ENCODE results near the gene MPST. TPM values are rescaled to one million over a fixed set of nuclear protein-coding genes. Genes with fewer than 3 reads are reported as not detected.
A peak's percentile ranks its signal among the peaks of the same experiment; 100 is the strongest.

Gene MPST
- total and polyA plus RNA-seq, 8 donors, result 41.4 to 63.1 (median 55.6) TPM

DNA sequence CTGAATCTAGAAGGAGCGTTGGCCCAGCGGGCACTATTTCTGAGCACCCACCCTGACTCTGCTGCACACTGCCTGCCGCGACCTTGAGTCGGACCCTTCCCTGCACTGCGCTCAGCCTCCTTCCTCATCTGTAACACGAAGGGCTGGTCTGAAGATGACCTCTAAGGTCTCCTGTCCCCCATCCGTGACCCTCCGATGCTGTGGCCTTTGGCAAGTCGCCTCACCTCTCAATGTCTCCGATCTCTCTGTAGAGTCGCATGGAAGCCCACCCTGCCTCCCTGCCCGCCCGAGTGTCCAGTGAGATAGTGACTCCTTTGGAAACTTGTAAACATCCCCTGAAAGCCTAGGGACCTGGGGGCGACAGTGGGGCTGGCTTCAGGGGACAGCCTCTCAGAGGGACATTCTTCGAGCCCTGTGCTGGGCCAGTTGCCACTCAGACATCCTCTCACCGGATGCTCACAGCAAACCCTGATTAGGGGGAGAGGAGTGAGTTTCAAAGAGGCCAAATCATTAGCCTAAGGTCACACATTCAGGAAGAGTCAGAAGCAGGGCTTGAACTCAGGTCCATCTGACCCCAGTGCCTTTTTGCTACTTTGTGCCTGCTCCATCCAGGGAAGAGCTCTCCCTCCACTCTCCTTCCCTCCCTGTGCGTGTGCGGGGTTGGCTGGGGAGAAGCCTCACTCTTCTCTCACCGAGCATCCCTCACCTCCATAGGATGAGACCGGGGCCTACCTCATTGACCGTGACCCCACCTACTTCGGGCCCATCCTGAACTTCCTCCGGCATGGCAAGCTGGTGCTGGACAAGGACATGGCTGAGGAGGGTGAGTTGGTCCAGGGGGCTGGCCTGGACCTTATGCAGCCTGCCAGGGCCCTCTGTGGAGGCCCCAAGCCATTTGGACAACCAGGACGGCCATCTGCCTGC, 33.1 kb downstream of the MPST start:
- TF ChIP-seq, protein P1, sequence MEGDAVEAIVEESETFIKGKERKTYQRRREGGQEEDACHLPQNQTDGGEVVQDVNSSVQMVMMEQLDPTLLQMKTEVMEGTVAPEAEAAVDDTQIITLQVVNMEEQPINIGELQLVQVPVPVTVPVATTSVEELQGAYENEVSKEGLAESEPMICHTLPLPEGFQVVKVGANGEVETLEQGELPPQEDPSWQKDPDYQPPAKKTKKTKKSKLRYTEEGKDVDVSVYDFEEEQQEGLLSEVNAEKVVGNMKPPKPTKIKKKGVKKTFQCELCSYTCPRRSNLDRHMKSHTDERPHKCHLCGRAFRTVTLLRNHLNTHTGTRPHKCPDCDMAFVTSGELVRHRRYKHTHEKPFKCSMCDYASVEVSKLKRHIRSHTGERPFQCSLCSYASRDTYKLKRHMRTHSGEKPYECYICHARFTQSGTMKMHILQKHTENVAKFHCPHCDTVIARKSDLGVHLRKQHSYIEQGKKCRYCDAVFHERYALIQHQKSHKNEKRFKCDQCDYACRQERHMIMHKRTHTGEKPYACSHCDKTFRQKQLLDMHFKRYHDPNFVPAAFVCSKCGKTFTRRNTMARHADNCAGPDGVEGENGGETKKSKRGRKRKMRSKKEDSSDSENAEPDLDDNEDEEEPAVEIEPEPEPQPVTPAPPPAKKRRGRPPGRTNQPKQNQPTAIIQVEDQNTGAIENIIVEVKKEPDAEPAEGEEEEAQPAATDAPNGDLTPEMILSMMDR (IDR thresholded peaks at IDR 0.05), result no peak
- Histone ChIP-seq H3K4me1 (peaks cover 7 to 25% of the 10 kb centered on the region in 2 donors), H3K9me3 (no peaks in the 10 kb centered on the region), H3K27ac (no peak overlapping the region), H3K27me3 (peaks cover 0 to 16% of the 10 kb centered on the region in 2 donors), H3K36me3 (peaks cover 0 to 14% of the 10 kb centered on the region in 2 donors), H3K4me3 (peak overlapping the region; percentile 61 to 67)
- DNase-seq (no peak), ATAC-seq (no peak)
- intact Hi-C loops (cut with DNase I), result no loop called here

DNA sequence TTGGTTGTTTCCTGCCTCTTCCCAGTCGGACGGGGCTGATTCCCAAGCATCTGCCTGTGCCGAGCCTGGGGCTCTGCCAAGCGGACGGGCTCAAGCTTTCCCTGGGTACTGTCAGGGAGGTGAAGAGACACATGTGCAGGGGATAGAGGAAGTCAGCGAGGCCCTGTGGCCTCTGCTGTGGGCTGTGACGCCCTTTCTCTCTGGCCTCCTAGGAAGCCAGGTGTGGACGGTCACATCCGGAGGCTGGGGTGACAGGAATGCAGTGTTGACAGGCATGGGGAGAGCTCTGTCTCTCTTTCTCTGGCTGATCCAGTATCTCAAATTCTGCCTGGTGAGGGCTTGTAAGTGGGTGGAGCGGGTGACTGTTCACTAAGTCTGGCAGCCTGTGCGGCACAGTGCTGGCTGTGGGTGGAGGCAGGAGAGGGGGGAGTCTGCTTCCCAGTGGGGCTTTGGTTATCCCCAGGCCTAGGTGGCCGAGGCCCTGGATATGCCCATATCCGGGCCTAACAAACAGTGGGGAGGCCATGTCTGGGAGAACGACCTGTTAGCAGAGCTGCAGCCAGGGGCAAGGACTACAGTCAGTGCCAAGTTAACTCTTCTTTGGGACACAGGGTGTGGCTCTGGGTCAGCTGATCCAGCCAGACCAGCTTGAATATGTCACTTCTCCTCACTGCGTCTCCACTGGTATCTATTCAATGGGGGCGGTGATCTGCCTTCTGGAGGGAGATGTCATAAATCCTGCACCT, 33.9 kb downstream of the MPST start:
- intact Hi-C loops (cut with DNase I), result no loop called here
- no peak overlapping the region for H3K4me3 ChIP-seq
- DNase-seq (no peak), ATAC-seq (no peak)
- peaks cover 0 to 22% of the 10 kb centered on the region in 2 donors for H3K36me3 ChIP-seq
- TF ChIP-seq, protein P1 (IDR thresholded peaks at IDR 0.05), result no peak
- H3K27ac ChIP-seq, result no peak overlapping the region
- peaks cover 0 to 16% of the 10 kb centered on the region in 2 donors for H3K27me3 ChIP-seq
- H3K9me3 ChIP-seq, result no peaks in the 10 kb centered on the region
- peaks cover 7 to 25% of the 10 kb centered on the region in 2 donors for H3K4me1 ChIP-seq

DNA sequence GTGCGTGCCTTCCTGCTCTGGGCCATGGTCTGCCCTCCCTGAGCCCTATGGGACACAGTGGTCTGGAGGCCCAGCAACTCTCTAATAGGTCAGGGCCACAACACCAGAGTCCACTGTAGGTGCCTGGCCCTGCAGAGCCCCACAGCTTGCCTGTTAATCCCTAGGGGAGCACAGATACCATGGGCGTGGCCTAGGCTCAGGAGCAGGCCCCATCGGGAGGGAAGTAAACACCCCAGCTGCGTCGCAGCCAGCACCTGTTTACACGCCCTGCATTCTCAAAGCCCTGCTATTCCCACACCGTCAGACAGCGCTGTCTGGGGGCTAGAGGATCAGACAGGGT, 34.5 kb downstream of the MPST start:
- no peak for ATAC-seq
- Histone ChIP-seq H3K27ac (no peak overlapping the region), H3K36me3 (peaks cover 0 to 28% of the 10 kb centered on the region in 2 donors), H3K9me3 (no peaks in the 10 kb centered on the region), H3K27me3 (peaks cover 0 to 16% of the 10 kb centered on the region in 2 donors), H3K4me1 (peaks cover 7 to 25% of the 10 kb centered on the region in 2 donors), H3K4me3 (no peak overlapping the region)
- intact Hi-C loops (cut with DNase I), result no loop called here
- DNase-seq, result no peak
- TF ChIP-seq, protein P1 (IDR thresholded peaks at IDR 0.05), result no peak

DNA sequence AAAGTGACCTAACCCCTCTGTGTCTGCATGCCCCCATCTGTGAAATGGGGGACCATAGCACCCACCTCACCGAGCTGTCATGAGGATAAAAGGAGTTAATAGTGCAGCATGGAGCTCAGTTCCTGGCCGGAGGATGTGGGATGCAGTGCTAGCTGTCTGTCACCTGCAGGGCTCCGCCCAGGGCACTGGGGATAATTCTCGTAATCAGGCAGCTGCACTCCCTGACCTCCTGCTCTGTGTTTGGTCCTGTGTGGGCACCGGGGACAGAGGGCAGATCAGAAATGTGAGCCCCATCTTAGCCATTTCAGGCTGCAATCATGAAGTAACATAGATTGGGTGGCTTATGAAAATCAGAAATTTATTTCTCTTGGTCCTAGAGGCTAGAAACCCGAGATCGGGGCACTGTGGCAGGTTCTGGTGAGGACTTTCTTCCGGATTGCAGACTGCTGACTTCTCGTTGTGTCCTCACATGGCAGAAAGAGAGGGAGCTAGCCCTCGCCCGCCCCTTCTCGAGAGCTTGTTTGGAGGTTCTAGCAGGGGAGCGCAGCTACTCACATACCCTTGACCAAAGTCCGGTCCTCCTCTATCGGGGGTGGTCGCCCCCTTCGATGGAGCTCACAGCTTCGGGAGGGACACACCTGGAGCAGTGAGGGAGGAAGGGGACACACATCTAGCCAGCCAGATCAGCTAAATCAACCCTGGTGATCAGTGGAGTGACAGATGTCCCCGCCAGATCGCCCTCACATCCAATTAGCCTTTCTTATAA, 35.2 kb downstream of the MPST start:
- DNase-seq (no peak), ATAC-seq (no peak)
- Histone ChIP-seq H3K4me3 (no peak overlapping the region), H3K36me3 (peaks cover 0 to 35% of the 10 kb centered on the region in 2 donors), H3K27ac (no peak overlapping the region), H3K9me3 (no peaks in the 10 kb centered on the region), H3K27me3 (peaks cover 0 to 16% of the 10 kb centered on the region in 2 donors), H3K4me1 (peaks cover 7 to 25% of the 10 kb centered on the region in 2 donors)
- TF ChIP-seq, protein P1 (IDR thresholded peaks at IDR 0.05), result no peak
- intact Hi-C loops (cut with DNase I), result no loop called here
